HEK293 (cell line): ENCODE results near the gene ABHD17C.
A peak's percentile ranks its signal among the peaks of the same experiment; 100 is the strongest.

Source experiments
- YY1 ChIP-seq: fragments of 450-650 bp; formaldehyde crosslinking; IDR thresholded peaks from 2 replicates; pipeline ENCODE4 v1.5.1; 2018; ENCODE audit warnings: missing biosample characterization, missing genetic modification characterization
- ZNF274 ChIP-seq, 2 experiments: fragments of 200-500 bp in 1 of 2; fragments of 450-650 bp in 1 of 2; sonication (Bioruptor generic) in 1 of 2; formaldehyde crosslinking in 1 of 2; IDR thresholded peaks; 2 replicates each; pipeline versions ENCODE4 v1.5.1 to v1.6.1; 2014 to 2016; ENCODE audit warnings: borderline replicate concordance in 1 of 2, inconsistent platforms in 1 of 2, low read length in 1 of 2, missing biosample characterization in 1 of 2, missing genetic modification characterization in 1 of 2
- ZNF335 ChIP-seq: fragments of 450-650 bp; formaldehyde crosslinking; conservative IDR thresholded peaks from 2 replicates; pipeline ENCODE4 v1.5.1; 2016; ENCODE audit warnings: missing biosample characterization, missing genetic modification characterization
- ZNF350 ChIP-seq: fragments of 450-650 bp; formaldehyde crosslinking; IDR thresholded peaks from 2 replicates; pipeline ENCODE4 v1.5.0; 2017; ENCODE audit warnings: missing biosample characterization, mild to moderate bottlenecking, missing genetic modification characterization
- ZNF585B ChIP-seq: fragments of 450-650 bp; formaldehyde crosslinking; IDR thresholded peaks from 2 replicates; pipeline ENCODE4 v1.5.1; 2016; ENCODE audit warnings: missing biosample characterization, missing genetic modification characterization
- TF ChIP-seq, protein P1 (sequence below): fragments of 450-650 bp; formaldehyde crosslinking; IDR thresholded peaks from 2 replicates; pipeline ENCODE4 v1.5.1; 2016; ENCODE audit warnings: missing biosample characterization, missing genetic modification characterization
- TF ChIP-seq, protein P2 (sequence below): fragments of 450-650 bp; formaldehyde crosslinking; optimal IDR thresholded peaks from 2 replicates; pipeline ENCODE3; 2016; ENCODE audit warnings: missing biosample characterization, mild to moderate bottlenecking, missing genetic modification characterization

DNA sequence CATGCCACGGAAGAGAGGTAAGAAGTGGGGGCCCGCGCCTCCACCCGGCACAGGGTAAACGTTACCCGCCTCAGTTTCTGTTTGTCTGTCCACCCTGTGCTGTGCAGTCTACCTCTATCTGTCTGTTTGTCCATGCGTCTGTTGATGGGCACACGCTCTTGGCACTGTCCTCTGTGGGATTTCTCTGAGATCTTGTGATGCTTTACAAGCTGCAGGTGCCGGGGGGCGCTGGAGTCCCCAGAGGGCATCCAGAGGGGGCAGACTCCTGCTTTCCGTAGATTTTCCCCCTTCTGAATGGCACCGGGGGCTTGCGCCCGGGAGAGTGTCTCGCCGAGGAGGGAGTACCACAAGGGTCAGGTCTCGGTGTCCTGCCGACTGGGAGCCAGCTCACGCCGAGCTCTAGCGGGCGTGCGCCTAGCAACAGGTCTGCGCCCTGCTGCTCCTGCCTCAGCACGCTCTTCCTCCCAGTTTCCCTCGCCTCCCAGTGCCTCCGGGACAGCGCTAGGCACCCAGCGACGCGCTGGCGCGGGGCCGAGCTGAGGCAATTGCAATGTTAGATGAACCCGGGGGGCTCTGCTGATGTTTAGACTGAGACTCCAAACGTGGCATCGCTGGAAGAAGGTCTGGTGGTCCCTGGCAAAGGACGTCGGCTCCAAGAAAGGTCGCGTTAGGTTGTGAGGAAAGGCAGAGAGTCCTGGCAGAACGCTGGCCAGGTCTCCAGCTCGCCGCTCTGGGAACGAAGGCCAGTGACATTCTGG lies 84.7 kb downstream of the ABHD17C start:
- TF ChIP-seq YY1 (tag by site-specific recombination) = no peak
- TF ChIP-seq, protein P1, sequence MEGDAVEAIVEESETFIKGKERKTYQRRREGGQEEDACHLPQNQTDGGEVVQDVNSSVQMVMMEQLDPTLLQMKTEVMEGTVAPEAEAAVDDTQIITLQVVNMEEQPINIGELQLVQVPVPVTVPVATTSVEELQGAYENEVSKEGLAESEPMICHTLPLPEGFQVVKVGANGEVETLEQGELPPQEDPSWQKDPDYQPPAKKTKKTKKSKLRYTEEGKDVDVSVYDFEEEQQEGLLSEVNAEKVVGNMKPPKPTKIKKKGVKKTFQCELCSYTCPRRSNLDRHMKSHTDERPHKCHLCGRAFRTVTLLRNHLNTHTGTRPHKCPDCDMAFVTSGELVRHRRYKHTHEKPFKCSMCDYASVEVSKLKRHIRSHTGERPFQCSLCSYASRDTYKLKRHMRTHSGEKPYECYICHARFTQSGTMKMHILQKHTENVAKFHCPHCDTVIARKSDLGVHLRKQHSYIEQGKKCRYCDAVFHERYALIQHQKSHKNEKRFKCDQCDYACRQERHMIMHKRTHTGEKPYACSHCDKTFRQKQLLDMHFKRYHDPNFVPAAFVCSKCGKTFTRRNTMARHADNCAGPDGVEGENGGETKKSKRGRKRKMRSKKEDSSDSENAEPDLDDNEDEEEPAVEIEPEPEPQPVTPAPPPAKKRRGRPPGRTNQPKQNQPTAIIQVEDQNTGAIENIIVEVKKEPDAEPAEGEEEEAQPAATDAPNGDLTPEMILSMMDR (tag by site-specific recombination) = no peak; the same call in 1 of the 2 replicates
- TF ChIP-seq ZNF350 (tag by site-specific recombination) = no peak
- peak; percentile 92 for TF ChIP-seq ZNF335 (tag by site-specific recombination)
- no peak for TF ChIP-seq ZNF274 (IDR thresholded peaks at IDR 0.05; ENCODE audit: low read length)
- TF ChIP-seq ZNF274 (tag by site-specific recombination; IDR thresholded peaks at IDR 0.05; ENCODE audit: borderline replicate concordance) = no peak
- TF ChIP-seq, protein P2, sequence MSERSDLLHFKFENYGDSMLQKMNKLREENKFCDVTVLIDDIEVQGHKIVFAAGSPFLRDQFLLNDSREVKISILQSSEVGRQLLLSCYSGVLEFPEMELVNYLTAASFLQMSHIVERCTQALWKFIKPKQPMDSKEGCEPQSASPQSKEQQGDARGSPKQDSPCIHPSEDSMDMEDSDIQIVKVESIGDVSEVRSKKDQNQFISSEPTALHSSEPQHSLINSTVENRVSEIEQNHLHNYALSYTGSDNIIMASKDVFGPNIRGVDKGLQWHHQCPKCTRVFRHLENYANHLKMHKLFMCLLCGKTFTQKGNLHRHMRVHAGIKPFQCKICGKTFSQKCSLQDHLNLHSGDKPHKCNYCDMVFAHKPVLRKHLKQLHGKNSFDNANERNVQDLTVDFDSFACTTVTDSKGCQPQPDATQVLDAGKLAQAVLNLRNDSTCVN (tag by site-specific recombination) = no peak
- no peak for TF ChIP-seq ZNF585B (tag by site-specific recombination)
